GM19397 (cell line): Measurements from ENCODE around the gene FRA10AC1.
A peak's percentile ranks its signal among the peaks of the same experiment; 100 is the strongest.
"Not testable (repeated sequence)": the region's sequence is repeated elsewhere in the genome, so short reads cannot be mapped to it uniquely, and the experiment has no call there.

Experiments used
- ATAC-seq: cut with Tn5 transposase; IDR thresholded peaks from one replicate; pipeline ENCODE4 v1.9.1; 2021; ENCODE audit warnings: mild to moderate bottlenecking, moderate library complexity; ENCODE audit not compliant: unreplicated experiment

FRA10AC1 gene

DNA sequence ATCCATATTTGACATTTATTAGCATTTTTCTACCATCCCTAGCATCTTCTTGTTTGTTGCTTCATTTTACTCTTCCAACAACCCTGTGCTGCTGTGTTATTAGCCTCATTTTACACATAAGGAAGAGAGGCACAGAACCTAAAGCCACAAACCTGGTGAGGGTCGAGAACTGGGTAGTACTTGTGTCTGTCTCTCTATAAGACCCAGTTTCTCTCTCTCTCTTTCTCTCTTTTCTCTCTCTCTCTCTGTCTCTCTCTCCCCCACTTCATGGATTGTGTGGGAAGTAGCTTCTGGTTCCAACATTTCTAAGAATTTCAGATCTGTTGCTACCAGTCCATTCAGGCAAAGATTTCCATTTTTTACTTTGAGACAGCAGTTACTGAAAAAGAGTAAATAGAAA lies 1.4 kb upstream of the FRA10AC1 start:
- no peak for ATAC-seq

DNA sequence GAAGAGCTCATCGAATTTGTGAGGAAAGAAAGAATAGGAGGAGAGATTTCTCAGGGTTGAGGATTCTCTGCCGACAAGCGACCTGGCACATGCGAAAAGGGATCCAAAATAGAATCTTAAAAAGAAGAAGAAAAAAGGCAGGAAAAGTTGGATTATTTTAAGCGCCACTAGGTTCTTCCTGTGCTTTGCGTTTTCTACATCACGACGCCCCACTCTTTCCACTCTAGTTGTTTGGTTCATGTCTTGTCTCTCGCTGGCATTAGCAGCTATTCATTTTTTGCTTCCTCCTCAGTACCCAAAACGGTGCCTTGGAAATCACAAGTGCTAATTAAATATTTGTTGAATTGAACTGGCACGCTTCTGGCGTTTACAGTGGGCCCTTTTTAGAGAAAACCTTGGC lies 674 bp upstream of the FRA10AC1 start:
- no peak for ATAC-seq

DNA sequence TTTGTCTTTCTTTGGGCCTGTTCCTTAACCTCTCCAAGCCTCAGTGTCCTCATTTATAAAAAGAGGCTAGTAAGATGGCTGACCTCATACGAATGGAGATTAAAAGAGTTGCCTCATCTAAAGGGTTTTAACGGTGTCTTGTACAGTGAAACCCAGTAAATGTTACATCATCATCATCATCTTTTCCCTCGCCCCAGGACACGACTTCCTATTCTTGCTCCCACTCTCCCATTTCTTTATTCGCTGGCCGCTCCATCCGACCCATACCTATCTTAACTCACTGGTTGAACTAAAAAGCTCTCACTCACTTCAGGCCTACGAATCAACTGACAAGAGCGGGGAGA lies 554 bp downstream of the FRA10AC1 start:
- peak; percentile 13 for ATAC-seq

DNA sequence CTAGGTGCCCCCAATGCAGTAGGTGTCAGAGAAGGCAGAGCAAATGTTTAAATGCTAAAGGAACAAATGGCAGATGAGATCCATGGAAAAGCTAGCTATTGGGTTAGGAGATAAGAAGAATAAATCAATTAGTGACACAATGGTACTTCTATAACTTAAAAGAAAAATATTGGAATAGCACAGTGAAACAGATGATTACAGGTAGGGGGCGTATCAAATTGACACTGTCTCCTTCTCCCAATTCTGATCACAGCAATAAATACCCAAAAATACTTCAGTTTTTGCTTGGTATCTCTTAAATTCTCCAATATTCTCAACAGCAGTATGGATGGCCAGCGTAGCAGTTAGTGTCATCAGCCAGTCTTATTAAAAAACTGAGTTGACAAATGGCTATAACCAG lies 5.2 kb downstream of the FRA10AC1 start:
- ATAC-seq: no peak

DNA sequence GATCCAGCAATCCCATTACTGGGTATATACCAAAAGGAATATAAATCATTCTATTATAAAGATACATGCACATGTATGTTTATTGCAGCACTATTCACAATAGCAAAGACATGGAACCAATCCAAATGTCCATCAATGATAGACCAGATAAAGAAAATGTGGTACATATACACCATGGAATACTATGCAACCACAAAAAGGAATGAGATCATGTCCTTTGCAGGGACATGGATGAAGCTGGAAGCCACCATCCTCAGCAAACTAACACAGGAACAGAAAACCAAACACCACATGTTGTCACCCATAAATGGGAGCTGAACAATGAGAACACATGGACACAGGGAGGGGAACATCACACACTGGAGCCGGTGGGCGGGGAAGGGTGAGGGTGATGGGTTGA lies 5.8 kb downstream of the FRA10AC1 start:
- not testable (repeated sequence) for ATAC-seq

DNA sequence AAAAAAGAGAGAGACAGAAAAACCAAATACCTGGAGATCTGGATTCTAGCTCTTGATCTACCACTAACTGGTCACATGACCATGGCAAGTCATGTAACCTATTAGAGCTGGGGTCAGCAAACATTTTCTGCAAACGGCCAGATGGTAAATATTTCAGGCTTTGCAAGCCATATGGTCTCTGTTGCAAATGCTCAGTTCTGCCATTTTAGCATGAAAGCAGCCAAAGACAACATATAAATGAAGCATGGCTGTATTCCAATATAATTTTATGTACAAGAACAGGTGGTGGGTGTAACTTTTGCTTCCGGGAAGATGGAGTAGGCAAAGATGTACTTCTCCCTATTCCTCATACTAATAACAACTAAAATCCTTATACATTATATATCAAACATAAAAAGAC lies 6.7 kb downstream of the FRA10AC1 start:
- ATAC-seq: no peak

DNA sequence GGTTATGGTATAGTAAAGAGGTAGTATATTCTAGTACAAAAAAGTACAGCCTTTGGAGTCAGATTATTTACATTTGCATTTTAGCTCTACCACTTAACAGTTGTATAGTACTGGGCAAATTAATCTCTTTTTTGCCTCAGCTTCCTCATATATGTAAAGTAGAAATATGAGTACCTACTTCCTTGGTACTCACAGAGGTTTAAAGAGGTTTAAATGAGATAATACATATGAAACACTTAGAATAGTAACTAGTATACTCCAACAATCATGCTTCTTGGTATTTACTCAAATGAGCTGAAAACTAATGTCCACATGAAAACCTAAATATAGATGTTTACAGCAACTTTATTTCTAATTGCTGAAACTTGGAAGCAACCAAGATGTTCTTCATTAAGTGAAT lies 14.7 kb downstream of the FRA10AC1 start:
- ATAC-seq: no peak

DNA sequence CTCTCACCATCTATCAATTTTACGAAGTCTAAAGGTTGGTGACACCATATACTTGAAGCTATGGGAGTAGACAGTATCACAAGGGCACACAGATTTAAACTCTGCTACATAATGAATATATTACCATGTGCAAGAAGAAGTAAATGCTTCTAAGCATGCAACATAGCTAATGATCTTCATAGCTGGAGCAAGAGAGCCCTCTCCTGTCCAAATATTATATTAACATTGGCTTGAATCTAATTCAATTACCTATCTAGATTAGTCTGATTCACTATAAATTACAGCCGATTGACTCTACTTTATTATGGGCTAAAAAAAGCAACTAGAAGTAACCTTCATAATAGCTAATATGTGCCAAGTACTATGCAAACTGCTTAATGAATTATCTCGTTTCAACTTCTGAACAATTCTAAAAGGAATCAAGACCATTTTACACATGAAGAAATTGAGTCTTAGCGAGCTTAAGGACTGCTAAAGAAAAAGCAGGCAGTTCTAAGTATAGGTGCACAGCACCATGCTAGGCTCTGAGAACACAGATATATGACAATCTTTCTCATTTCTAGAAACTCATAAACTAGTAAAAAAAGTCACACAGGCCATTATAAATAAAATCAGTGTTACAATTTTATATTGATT lies 21.9 kb downstream of the FRA10AC1 start:
- ATAC-seq: no peak

DNA sequence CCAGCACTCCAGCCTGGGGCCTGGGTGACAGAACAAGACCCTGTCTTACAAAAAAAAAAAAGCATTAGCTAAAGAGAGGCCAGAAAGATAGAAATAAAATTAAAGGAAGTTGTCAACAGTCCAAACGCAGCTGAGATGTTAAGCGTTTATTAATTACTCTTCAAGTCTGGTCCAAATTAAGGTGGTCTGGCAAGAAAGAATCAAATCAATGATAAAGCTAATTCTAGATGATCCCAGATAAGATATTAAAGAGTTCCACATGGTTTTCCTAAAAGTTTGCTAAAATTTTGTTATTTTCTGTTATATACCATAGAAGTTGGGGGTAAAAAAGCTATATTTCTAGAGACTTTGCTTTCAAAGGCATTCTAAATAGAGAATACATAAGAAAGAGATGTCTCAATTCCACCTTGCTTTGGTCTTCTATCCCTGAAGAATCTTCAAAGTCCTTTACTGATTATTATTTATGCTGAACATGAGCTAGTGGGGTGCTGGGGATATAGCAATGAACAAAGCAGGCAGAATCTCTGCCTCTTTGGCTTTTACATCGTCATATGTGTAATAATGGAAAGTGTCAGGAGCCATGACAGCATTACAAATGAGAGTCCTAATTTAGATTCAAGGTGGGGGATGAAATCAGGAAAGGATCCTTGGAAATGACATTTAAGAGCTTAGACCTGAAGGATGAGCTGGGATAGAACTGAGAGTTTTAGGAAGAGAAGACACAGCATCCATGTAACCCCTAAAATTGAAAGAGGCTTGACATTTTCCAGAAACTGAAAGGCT lies 23.4 kb downstream of the FRA10AC1 start:
- no peak for ATAC-seq

DNA sequence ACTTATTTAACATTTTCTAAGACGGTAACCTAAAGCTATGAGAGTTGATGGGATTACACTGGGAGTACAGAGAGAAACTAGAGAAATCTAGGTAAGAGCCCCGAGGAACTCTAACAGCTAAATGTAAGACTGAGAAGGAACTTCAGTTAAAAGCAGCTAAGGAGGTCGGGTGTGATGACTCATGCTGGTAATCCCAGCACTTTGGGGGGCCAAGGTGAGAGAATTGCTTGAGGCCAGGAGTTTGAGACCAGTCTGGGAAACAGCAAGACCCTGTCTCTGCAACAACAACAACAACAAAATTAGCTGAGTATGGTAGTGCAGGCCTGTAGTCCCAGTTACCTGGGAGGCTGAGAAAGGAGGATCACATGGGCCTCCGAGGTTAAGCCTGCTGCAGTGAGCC lies 24.0 kb downstream of the FRA10AC1 start:
- ATAC-seq: no peak

DNA sequence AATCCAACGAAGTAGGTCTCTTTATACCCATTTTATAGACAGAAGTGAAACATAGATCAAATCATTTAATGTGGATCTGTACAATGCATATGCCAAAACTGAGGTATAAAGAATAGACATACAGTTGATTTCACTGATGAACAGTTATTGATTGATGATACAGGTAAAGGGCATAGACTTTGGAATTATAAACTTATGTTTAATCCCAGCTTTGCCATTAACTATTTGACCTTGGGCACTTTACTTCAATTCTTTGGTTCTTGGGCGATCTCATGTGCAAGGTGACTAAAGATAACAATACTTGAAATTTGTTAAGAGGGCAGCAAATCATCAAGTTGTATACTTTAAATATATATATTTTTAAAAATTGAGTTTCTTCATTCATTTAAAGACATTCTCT lies 28.6 kb downstream of the FRA10AC1 start:
- ATAC-seq: no peak

DNA sequence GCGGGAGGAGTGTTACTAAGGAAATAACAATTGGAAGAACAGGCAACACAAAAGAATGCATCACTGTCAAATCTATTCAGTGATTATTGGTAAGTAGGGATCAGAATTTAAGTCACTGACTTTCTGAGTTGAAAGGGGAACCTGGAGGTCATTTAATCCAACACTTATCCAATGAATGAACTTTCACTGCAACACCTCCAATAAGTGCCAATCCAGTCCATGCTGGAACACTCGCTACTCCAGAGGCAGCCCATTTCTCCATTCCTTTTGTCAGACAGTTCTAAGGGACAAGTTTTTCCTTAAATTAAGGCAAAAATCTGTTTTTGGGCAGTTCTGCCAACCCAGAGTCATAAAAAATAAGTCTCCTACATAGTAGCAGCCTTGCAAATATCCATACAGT lies 29.5 kb downstream of the FRA10AC1 start:
- no peak for ATAC-seq

DNA sequence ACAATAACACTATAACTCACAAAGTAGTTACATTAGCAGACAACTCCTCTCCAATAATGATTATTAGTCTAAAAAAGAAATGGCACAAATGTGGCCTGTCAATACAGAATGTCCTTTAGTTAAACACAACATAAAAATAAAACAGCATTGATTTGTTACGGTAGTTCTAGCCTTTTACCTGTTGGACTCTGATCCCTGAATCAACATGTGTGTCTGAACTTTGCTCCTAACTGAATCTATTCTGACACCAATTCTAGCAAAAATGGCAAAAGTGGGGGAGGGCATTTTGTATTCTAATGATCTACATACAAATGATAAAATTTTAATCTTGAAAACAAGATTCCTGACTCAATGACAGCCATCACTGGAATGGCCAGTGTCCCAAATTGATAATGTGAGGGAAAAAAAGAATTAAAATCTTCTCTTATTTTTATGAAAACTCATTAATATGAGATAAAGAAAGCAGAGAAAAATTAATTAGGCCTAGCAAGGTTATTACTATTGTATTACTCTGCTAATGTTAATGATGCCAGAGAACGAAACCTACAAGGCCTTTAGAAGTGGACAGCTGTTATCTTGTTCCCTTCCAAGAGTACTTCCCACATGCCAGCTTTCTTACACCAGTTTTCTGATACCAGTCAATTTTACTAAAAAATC lies 30.2 kb downstream of the FRA10AC1 start:
- no peak for ATAC-seq

DNA sequence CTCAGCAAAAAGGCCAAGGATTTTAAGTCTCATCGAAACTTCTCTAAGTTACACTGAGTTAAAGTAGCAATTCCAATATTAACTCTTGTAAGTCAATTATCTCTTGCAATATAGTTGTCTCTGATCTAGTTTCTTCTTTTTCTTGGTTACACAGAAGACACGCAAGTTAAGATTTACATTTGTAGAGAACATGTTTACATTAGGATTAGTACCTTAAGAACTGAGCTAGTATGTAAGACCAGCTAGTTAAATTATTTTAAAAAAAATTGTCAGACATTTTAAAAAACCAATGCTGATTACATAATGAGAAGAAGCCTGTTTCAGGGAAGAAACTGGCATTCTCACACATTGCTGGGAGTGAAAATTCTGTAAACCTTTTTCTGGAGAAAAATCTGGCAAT lies 31.4 kb downstream of the FRA10AC1 start:
- ATAC-seq: no peak

DNA sequence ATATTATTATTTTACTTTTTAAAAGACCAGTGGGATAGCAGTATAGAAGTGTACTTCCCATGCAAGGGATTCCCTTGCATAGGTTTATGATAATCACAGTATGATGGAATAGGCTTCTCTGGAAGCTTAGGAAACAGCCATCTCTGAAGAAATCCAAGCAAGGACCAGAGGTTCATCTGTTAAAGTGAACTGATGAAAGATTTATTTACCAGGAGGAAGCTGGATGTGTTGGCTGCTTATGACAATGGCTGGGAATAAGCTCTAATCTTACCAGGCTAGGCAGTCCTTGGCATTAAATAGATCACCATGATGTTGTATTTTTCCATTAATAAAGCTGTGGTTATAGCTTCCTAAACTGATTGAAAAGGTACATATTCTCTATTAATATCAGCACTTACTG lies 32.0 kb downstream of the FRA10AC1 start:
- ATAC-seq: no peak

DNA sequence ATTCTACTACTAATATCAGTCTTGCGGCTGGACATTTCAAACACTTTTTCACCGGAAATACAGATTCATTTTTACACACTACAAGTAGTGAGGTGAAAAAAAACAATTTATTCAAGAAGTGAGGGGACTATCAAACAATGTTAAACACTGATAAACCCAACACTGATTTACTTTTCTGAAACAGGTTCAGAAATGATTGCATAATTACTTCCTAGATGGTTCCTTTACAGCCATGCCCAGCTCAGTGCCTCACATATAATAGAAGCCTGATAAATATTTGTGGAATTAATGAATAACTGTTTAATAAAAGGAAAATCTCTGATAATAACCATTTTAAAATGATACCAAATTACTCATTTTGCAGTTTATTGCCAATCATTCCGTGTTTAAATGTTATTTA lies 34.6 kb downstream of the FRA10AC1 start:
- ATAC-seq: no peak

DNA sequence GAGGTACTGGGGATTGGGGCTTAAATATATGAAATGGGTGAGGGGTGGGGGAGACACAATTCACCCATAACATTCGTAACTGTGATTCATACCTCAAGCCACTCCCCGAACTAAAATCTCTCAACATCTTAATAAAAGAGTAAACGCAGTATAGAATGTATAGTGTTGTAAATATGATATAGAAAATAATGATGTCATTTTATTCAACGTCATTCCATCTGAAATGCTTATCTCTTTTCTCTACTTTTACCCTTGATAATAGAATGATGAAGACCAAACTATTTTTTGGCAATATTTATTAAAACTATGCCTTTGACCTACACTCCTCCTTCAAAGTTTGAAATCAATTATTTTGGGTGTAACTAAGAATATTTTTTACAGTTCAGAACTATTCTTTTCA lies 36.4 kb downstream of the FRA10AC1 start:
- no peak for ATAC-seq

DNA sequence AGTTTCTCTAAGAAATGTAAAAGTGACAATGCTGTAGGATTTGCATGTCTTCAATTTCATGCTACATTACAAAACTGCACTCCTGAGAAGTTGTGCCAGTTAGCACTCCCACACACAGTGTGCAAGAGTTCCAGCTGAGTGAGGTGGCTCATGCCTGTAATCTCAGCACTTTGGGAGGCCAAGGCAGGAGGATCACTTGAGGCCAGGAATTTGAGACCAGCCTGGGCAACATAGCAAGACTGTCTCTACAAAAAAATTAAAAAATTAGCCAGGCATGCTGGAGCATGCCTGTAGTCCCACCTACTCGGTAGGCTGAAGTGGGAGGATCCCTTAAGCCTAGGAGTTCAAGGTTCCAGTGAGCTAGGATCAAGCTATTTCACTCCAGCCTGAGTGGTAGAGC lies 44.6 kb downstream of the FRA10AC1 start:
- no peak for ATAC-seq

DNA sequence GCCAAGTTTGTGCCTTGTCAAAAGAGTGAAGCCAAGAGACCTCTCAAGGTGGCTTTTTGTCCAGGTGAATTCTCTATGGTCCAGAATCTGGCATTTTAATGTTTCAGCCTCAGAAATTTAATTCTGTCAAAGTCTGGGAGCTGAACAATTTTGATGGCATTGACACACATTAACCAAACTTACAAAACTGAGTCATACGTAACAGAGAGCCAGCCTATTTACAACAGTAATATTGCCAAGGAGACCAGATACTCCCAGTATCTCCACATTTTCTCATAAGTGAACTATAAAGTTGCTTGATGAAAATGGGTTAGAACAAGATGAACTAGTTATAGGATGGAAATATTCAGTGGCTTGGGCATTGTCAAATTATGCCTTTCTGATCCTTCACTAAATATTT lies 46.2 kb downstream of the FRA10AC1 start:
- ATAC-seq: no peak

DNA sequence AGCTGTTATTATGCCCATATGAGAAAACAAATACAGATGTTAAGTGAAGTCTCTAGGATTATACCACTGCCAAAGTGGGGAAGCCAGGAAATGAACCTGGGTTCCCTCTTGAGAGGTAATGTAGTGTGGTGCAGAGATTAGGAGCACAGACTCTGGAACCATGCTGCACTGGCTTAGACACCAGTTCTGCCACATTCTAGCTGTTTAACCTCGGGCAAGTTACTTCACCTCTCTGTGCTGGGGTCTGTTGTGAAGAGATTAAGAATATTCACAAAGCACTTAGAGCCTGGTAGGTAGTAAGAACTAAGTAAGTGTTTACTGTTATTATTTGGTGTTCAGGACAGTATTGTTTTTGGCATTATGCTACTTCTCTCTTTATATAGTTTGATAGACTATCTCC lies 48.2 kb downstream of the FRA10AC1 start:
- no peak for ATAC-seq

DNA sequence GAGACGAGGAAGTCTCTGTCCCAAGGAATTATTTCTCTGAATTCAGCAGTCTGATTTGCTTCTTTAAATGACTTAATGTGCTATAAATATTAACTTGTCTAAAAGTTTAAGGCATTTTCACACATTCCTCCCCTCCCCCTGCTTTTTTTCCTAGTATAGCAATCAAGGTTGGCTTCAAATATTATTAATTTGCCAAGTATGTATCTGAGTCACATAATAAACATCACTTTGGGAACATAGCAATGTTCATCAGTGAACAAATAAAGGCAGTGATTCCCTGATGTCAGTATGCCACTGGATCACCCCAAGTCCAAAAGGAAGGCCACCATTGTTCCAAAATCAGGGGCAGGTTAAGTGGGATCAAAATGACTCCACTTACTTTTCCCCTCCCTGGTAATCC lies 49.5 kb downstream of the FRA10AC1 start:
- no peak for ATAC-seq

DNA sequence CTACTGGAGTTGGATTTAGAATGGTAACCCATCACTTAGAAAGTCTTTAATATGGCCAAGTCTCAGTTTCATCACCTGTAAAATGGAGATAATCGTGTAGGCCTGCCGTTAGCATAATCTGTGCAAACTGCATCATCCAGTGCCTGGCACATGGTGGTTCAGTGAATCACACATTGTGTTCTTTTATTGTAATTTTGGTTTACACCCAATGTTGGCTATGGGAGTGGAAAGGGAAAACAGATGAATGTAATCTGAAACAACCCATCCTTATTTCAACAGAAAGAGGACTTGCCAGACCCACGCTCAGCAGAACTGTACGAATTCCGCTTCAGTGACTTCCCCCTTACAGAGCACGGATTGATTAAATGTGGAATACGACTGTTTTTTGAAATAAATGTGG lies 62.6 kb downstream of the FRA10AC1 start:
- ATAC-seq: no peak
